Keratinocyte (primary cell): ENCODE data around the gene ATPAF2.

ENCODE experiments used
- EZH2 ChIP-seq: IDR thresholded peaks from one replicate; pipeline ENCODE4 v1.6.1; 2012; ENCODE audit warnings: inconsistent platforms, mild to moderate bottlenecking, low read length, moderate library complexity
- TF ChIP-seq, protein P1 (sequence below), 3 experiments: IDR thresholded peaks in 1 of 3; conservative IDR thresholded peaks in 1 of 3; optimal IDR thresholded peaks in 1 of 3; 2 replicates in 2 of 3; 3 replicates in 1 of 3; pipeline versions ENCODE3 to v1.5.1; 2011; ENCODE audit warnings: low read length in 3 of 3, mild to moderate bottlenecking in 3 of 3, moderate library complexity in 2 of 3, control low read depth in 1 of 3, inconsistent platforms in 1 of 3; ENCODE audit not compliant: insufficient read depth in 2 of 3; ENCODE audit errors: extremely low read depth in 1 of 3

DNA sequence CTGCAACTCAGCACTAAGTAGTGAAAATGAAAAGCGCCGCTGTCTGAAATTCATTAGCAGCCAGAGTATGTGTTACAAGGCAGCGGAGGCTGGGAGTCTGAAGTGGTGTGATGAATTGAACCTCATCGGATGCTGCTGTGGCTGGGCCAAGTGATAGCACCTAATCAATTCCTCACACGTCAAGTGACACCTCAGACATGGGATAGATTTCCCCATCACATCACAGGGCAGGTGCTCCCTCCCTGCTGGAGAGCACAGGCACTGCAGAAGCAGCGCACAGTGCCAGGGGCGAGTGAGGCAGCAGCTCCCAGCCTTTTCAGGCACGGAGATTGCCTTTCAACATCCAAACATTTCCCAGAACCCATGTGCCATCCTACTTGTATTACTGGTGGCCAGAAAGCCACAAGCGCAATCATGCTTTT, 34.1 kb downstream of the ATPAF2 start:
- TF ChIP-seq EZH2 = no peak
- TF ChIP-seq, protein P1, sequence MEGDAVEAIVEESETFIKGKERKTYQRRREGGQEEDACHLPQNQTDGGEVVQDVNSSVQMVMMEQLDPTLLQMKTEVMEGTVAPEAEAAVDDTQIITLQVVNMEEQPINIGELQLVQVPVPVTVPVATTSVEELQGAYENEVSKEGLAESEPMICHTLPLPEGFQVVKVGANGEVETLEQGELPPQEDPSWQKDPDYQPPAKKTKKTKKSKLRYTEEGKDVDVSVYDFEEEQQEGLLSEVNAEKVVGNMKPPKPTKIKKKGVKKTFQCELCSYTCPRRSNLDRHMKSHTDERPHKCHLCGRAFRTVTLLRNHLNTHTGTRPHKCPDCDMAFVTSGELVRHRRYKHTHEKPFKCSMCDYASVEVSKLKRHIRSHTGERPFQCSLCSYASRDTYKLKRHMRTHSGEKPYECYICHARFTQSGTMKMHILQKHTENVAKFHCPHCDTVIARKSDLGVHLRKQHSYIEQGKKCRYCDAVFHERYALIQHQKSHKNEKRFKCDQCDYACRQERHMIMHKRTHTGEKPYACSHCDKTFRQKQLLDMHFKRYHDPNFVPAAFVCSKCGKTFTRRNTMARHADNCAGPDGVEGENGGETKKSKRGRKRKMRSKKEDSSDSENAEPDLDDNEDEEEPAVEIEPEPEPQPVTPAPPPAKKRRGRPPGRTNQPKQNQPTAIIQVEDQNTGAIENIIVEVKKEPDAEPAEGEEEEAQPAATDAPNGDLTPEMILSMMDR (optimal IDR thresholded peaks at IDR 0.05 in 1 of 3, IDR thresholded peaks at IDR 0.05 in 1 of 3, conservative IDR thresholded peaks at IDR 0.05 in 1 of 3; ENCODE audit: extremely low read depth in 1 of 3, insufficient read depth in 2 of 3, low read length in 3 of 3) = peak; percentile 46 to 70 (median 70)
